Fibroblast of skin of right biceps (primary cell): ENCODE results near the gene JAKMIP1.

ENCODE experiments used
- DNase-seq: peaks from one replicate; pipeline ENCODE4 v3.0.0-alpha.2; 2013

The JAKMIP1 gene

GRCh38 chr4:6177587-6178197 is 22.7 kb downstream of the JAKMIP1 start:
- no peak for DNase-seq

- DNase-seq = no peak
Measured at GRCh38 chr4:6175426-6175825, 24.9 kb downstream of the JAKMIP1 start.

- no peak for DNase-seq
Measured at GRCh38 chr4:6172927-6173200, 27.5 kb downstream of the JAKMIP1 start.

- DNase-seq = no peak
Measured at GRCh38 chr4:6172093-6172926, 28.0 kb downstream of the JAKMIP1 start.

DNA sequence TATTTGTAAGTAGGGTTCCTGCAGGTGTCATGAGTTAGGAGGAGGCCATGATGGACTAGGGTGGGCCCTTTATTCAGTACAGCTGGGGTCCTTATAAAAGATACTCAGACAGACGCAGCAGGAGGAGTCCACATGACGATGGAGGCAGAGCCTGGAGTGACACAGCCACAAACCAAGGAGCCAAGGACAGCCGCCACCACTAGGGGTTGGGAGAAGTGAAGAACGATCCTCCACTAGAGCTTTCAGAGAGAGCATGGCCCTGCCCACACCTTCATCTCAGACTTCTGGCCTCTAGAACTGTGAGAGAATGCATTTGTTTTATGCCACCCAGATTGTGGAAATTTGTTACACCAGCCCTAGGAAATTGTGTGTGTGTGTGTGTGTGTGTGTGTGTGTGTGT is 31.1 kb downstream of the JAKMIP1 start:
- no peak for DNase-seq

DNA sequence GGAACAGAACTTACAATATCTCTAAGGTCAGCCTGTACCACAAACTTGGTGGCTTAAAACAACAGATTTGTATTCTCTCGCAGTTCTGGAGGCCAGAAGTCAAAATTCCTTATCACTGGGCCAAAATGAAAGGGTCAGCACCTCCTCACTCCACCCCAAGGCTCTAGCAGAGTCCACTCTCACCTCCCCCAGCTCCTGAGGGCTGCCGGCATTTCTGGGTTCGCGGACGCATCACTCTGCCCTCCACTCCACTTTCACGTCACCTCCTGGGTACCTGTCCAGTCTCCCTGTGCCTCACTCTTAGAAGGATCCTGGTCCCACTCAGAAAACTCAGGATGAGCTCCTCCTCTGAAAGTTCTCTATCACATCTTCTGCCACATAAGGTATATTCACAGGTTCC is 34.6 kb downstream of the JAKMIP1 start:
- DNase-seq = no peak

GRCh38 chr4:6162885-6163284 is 37.5 kb downstream of the JAKMIP1 start:
- no peak for DNase-seq

DNA sequence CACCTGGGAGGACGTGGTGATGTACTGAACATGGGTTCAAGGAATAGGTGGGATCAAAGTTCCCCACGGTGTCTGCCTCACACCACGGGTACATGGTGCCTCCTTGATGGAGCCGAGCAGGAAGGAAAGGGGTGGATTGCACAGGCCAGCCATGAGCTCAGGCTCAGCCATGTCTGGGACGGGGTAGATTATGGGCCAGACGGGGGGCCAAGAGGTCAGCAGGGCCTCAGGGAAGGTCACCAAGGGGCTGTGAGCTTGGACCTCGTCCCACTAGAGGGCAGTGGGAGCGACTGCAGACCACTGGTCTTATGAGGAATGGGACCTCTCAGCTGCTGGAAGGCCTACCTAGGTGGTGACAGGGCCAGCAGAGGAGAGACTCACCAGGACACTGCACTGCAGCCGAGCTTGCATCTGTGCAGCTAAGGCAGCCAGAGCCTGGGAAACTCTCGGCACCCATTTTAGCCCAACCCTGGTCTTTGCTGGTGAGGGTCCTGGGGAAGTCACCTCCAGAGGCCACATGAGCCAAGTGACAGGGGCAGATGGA is 38.4 kb downstream of the JAKMIP1 start:
- no peak for DNase-seq

DNA sequence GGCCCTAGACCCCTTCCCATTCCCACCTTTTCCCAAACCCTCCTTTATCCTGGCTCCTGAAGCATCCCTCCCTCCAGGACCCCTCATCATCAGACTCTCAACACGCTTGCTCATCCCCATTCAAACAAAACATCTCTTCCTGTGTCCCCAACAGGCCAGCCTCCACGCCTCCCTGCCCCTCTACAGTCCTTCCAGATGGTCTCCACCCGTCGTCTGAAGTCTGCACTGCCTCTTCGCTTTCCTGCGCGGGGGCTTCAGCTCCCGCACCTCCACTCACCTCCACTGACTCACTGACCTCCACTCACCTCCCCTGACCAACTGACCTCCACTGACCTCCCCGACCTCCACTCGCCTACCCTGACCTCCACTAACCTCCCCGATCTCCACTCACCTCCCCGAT is 39.8 kb downstream of the JAKMIP1 start:
- no peak for DNase-seq

DNA sequence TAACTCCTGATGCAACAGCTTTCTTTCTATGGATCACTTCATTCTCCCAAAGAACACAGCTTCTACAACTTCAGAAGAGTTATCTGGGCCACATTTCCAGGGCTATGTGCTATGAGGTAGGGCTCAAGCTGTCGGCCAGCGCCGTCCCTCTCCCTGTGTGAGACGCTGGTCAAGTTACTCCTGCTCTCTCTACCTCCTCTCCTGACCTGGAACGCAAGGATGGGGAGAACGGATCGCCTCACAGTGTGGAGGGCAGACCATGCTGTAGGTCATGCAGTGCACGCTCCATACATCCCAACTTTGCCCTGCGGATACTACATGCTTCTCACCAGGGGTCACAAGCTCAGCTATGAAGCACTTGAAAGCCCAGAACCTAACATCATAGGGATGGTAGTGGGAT is 42.4 kb downstream of the JAKMIP1 start:
- no peak for DNase-seq

DNA sequence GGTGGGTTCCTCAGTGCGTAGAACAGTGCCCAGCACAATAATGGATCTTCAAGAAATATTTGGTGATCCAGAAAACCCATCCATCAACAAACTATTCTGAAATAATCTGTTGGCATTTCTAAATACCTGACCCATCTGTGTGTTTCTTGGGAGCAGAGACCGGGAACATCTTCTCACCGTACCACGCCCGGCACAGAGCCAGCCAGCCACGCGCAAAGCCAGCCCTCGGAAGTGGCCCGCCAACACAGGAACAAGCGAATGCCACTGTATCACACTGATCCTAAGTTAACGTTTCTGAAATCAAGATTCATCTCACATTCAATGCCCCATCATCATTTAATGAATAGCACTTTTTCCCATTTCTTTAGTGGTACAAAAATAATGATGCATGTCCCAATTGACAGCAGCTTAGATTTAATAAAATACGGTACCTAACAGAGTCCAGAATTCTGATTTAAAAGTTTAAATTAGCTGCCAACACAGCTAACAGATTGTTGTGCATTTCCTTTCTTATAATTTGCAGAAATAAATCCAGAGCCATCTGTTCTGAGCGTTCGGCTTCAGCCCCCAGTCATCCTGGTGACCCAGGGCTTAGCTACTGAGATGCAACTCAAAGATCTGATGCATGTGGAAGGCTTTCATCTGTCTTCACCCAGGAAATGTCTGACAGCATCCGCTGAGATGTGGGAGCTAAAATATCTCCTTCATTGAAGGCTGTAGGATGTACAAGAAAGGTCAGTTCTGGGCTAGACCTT is 44.2 kb downstream of the JAKMIP1 start:
- no peak for DNase-seq

GRCh38 chr4:6154875-6155274 is 45.5 kb downstream of the JAKMIP1 start:
- no peak for DNase-seq

DNA sequence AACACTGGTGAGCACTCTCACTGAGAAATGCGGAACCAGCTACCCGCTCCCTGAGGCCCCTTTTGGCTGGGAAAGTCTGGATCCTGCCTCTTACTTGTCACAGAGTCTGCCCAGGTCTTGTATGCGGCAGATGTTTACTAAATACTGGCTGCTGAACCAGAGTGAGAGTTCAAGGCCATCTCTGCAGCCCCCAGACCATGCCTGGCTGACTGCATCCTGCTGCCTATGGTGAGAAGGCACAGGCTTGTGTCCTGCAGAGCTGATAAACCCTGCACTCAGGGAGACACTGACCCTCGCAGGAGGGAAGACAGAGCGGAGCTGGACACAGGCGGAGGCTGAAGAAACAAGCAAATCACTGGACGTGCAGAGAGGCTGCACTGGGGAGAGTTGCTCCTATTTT is 46.5 kb downstream of the JAKMIP1 start:
- DNase-seq = no peak

GRCh38 chr4:6152869-6153705 is 47.3 kb downstream of the JAKMIP1 start:
- no peak for DNase-seq

GRCh38 chr4:6150046-6150735 is 50.2 kb downstream of the JAKMIP1 start:
- DNase-seq = no peak

GRCh38 chr4:6148506-6149205 is 51.7 kb downstream of the JAKMIP1 start:
- DNase-seq = no peak

- no peak for DNase-seq
Measured at GRCh38 chr4:6147441-6147840, 52.9 kb downstream of the JAKMIP1 start.

GRCh38 chr4:6143603-6144181 is 56.7 kb downstream of the JAKMIP1 start:
- DNase-seq = no peak

GRCh38 chr4:6142935-6143602 is 57.3 kb downstream of the JAKMIP1 start:
- no peak for DNase-seq

- no peak for DNase-seq
Measured at GRCh38 chr4:6142511-6142910, 57.8 kb downstream of the JAKMIP1 start.

DNA sequence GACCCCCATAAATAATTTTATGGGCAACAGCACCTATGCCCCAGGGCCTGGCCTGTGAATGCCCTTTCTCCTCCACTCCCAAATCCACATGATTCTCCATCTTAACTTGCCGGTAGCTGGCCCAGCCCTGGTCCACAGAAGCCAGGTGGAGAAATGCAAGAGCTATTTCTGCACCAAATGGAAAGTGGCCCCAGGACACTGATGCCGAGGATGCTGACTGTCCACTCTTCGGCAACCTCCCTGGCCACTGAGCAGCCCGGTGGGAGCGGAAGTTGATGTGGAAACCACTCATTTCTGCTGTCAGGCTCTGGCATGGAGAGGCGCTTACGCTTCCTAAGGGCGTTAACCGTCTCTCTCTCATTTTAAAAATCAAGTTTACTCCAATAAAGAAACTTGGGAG is 58.8 kb downstream of the JAKMIP1 start:
- no peak for DNase-seq
